Activated CD8-positive, alpha-beta memory T cell treated with anti-CD3 and anti-CD28 coated beads for 24 hours (primary cell): Measurements from ENCODE around the gene SLC46A3.

Experiments
- DNase-seq: peaks from one replicate; pipeline ENCODE4 v3.0.0-alpha.2; 2020

Gene SLC46A3

GRCh38 chr13:28678809-28679208 is 40.0 kb downstream of the SLC46A3 start:
- no peak for DNase-seq

- no peak for DNase-seq
Measured at GRCh38 chr13:28671126-28671792, 47.5 kb downstream of the SLC46A3 start.

GRCh38 chr13:28666897-28667488 is 51.8 kb downstream of the SLC46A3 start:
- no peak for DNase-seq

GRCh38 chr13:28659621-28659970 is 59.2 kb downstream of the SLC46A3 start:
- DNase-seq = no peak

GRCh38 chr13:28658796-28659620 is 59.8 kb downstream of the SLC46A3 start, which contains the start of gene POMP:
TSS of gene POMP (plus strand) at chr13:28659130. CDS start at chr13:28659185, 55 bp downstream.
- DNase-seq = peak; percentile 95

GRCh38 chr13:28658539-28658795 is 60.3 kb downstream of the SLC46A3 start:
- no peak for DNase-seq

- no peak for DNase-seq
Measured at GRCh38 chr13:28657784-28658538, 60.8 kb downstream of the SLC46A3 start.

- no peak for DNase-seq
Measured at GRCh38 chr13:28655561-28655960, 63.2 kb downstream of the SLC46A3 start.

GRCh38 chr13:28654276-28654675 is 64.5 kb downstream of the SLC46A3 start:
- DNase-seq = no peak

- no peak for DNase-seq
Measured at GRCh38 chr13:28653111-28653510, 65.7 kb downstream of the SLC46A3 start.

GRCh38 chr13:28651810-28652401 is 66.9 kb downstream of the SLC46A3 start:
- no peak for DNase-seq

GRCh38 chr13:28650284-28650683 is 68.5 kb downstream of the SLC46A3 start:
- no peak for DNase-seq
